ENCODE measurements around the gene DNAH8.

DNA sequence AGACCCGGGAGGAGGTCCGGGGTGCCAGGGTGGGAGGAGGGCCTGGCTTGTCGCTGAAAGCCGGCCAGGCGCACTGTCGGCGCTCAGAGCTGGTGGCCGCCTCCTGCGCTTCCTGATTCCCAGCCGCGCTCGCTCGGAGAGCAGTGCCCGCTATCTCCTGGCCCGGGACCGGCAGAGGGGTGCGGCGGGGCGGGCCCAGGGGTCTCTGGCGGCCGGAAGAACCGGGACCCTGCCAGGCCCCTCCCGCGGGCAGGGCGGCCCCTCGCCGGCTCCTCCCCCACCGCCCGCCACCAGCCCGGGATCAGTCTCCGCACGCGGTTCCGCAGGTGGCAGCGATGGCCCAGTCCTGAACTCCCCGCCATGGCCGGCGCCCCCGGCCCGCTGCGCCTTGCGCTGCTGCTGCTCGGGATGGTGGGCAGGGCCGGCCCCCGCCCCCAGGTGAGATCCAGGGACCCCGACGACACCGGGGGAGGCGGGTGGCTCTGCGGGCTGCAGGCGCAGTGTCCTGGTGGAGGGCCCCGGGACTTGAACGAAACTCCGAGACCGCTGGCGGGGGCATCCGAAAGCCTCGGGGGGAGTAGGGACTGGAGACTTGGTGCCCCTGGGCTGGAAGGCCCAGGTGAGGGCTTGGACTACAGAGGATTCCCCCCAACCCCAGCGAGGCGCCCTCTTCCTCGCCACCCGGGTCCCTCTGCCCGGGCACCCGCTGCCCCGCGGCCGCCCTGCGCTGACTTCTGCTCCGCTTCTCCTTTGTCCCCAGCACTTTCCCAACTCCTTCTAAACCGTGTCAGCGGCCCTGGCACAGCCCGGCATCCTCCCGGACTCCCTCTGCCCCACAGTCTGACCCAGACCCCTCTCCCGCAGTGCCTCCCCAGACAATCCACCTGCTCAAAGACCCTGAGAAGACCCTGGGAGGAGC lies 333.6 kb downstream of the DNAH8 start, which contains the start of gene GLP1R:
- TF ChIP-seq, protein P1, sequence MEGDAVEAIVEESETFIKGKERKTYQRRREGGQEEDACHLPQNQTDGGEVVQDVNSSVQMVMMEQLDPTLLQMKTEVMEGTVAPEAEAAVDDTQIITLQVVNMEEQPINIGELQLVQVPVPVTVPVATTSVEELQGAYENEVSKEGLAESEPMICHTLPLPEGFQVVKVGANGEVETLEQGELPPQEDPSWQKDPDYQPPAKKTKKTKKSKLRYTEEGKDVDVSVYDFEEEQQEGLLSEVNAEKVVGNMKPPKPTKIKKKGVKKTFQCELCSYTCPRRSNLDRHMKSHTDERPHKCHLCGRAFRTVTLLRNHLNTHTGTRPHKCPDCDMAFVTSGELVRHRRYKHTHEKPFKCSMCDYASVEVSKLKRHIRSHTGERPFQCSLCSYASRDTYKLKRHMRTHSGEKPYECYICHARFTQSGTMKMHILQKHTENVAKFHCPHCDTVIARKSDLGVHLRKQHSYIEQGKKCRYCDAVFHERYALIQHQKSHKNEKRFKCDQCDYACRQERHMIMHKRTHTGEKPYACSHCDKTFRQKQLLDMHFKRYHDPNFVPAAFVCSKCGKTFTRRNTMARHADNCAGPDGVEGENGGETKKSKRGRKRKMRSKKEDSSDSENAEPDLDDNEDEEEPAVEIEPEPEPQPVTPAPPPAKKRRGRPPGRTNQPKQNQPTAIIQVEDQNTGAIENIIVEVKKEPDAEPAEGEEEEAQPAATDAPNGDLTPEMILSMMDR (conservative IDR thresholded peaks at IDR 0.05) = no peak
- no peak for TF ChIP-seq EZH2 (IDR thresholded peaks at IDR 0.05; ENCODE audit: low read depth)

Measured in PC-9 (cell line).